HG02970 (cell line): ENCODE measurements around the gene PATJ.
A peak's percentile ranks its signal among the peaks of the same experiment; 100 is the strongest.
"Not testable (repeated sequence)": the region's sequence is repeated elsewhere in the genome, so short reads cannot be mapped to it uniquely, and the experiment has no call there.

ENCODE experiments used
- ATAC-seq: cut with Tn5 transposase; IDR thresholded peaks from one replicate; pipeline ENCODE4 v1.9.1; 2021; ENCODE audit warnings: mild to moderate bottlenecking, moderate library complexity, moderate number of reproducible peaks; ENCODE audit not compliant: unreplicated experiment, low FRiP score

PATJ gene, protein sequence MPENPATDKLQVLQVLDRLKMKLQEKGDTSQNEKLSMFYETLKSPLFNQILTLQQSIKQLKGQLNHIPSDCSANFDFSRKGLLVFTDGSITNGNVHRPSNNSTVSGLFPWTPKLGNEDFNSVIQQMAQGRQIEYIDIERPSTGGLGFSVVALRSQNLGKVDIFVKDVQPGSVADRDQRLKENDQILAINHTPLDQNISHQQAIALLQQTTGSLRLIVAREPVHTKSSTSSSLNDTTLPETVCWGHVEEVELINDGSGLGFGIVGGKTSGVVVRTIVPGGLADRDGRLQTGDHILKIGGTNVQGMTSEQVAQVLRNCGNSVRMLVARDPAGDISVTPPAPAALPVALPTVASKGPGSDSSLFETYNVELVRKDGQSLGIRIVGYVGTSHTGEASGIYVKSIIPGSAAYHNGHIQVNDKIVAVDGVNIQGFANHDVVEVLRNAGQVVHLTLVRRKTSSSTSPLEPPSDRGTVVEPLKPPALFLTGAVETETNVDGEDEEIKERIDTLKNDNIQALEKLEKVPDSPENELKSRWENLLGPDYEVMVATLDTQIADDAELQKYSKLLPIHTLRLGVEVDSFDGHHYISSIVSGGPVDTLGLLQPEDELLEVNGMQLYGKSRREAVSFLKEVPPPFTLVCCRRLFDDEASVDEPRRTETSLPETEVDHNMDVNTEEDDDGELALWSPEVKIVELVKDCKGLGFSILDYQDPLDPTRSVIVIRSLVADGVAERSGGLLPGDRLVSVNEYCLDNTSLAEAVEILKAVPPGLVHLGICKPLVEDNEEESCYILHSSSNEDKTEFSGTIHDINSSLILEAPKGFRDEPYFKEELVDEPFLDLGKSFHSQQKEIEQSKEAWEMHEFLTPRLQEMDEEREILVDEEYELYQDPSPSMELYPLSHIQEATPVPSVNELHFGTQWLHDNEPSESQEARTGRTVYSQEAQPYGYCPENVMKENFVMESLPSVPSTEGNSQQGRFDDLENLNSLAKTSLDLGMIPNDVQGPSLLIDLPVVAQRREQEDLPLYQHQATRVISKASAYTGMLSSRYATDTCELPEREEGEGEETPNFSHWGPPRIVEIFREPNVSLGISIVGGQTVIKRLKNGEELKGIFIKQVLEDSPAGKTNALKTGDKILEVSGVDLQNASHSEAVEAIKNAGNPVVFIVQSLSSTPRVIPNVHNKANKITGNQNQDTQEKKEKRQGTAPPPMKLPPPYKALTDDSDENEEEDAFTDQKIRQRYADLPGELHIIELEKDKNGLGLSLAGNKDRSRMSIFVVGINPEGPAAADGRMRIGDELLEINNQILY (N-terminal part only)

DNA sequence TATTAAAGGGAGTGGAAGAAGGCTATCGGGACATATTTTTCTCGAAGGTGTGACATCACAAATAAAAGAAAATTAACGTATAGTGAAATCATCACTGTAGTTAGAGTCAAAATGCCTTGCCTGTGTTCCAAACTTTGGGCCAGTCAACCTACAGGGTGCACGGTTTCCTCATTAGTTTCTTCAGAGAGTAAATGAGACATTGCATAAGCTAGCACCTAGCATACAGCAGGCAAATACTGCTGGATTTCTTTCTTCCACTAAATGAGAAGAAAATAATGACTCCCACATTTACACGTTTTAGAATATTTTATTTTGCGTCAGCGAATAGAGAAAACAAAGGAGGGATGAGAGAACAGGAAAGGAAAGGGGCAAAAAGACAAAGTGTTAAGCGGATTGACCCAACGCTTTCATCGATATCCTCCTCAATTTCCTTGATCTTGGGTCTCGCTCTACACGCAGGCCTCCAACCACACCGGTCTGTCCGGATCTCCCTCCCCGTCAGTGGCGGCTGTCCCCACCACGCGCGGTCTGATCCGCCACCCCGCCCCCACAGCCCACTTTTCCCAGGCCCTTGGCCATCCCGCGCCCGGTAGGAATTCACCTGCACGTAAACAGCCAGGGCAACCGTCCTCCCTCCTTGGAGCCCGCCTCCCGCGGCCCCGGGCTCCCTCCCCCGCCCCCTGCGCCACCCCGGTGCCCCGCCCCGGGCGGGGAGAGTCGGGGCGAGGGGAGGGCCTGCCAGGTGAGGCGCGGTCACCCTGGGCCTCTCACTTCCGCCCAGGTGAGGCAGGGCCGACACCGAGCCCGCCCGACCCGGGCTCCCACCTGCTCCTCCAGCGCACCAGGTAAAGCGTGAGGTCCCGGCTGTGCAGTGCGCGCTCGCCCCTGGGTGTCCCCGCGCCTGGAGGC, at the start of gene PATJ:
Gene PATJ (plus strand): TSS at position 770 of the 909 bp plus-strand sequence. CDS start 20,413 bp downstream, outside the sequence.
- ATAC-seq: peak; percentile 73

DNA sequence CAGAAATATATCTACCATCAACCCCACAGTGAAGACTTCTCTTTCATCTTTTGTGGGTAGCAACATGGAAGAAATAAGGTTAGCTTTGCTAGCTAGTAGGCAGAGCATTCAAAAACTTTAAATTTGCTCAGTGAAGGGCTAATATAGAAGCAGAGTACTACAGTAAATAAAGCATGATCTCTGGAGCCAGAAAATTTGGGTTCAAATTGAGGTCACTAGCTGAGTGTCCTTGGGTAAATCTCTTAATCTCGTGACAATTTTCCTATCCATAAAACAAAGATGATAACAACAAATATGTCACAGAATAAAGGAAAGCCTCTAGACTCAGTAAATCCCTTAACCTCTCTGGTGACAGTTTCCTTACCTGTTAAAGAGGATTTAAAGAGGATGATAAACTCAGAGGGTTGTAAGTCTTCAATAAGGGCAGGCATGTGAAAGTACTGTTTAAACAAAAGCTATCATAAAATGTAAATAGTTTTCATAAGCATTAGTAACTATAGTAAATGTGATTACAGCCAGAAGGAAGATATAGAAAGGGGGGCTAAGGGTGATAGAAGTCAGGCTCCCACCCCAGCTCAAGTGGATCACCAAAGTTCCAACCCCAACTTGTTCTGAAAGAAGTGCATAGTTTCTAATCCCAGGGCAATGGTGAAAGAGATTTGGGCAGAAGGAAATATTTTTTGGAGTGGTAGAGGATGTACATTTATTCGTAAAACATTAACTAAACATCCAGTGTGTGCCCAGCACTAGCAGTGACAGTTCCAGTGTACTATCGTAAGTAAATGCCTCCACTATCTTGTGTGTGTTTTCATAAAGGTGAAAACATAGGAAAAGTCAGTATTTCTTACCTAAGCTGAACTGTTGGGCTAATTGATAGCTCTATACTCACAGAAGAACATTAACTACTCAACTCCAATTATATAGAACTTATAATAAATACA, 42.1 kb upstream of the PATJ start:
- ATAC-seq: no peak

DNA sequence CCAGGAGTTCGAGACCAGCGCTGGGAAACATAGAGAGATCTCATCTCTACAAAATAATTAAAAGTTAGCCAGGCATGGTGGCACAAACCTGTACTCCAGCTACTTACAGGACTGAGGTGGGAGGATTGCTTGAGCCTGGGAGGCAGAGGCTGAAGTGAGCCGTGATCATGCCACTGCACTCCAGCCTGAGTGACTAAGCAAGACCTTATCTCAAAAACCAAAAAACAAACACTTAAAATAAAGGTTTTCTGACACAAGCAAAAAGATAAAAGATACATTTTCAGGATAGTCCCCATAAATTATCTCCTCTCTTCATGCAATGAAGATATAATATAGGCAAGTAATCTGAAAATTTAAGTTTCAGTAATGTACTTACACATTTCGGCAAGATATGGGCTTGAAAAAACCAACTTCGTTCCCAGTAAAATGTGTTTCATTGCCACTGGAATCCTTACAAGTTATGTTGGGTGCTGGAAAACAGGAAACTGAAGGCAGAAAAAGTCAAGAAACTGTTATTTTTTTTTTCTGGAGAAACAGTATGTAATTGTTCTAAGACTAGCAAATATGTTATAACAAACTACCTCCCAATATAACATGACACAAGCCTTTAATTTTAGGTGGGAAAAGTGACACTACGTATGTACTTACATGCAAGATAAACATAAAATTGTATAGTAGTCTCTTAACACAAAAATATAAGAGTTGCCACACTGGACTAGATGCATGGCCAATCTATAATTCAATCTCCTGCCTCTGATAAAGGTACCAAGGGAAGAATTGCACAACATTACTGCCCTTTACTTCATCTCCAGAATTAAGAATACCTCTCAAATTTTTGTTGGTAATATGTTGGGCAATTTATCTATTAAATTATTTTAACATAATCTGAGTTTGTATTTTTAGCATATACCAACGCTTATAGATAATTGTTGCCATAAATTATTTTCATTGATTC, 33.0 kb upstream of the PATJ start:
- no peak for ATAC-seq

DNA sequence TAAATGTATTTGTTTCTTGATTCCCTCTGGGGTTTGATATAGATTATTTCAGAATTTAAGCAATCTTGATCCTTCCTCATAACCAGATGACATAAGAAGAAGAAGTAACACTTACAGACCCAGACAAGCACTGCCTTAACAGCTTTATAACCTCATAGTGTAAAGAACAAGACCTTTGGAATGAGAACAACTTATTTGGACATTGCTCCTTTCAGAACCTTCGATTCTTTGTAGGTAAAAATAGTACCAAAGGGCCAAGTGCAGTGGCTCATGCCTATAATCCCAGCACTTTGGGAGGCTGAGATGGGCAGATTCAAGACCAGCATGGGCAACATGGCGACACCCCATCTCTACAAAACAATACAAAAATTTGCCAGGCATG, 32.4 kb upstream of the PATJ start:
- ATAC-seq: no peak

DNA sequence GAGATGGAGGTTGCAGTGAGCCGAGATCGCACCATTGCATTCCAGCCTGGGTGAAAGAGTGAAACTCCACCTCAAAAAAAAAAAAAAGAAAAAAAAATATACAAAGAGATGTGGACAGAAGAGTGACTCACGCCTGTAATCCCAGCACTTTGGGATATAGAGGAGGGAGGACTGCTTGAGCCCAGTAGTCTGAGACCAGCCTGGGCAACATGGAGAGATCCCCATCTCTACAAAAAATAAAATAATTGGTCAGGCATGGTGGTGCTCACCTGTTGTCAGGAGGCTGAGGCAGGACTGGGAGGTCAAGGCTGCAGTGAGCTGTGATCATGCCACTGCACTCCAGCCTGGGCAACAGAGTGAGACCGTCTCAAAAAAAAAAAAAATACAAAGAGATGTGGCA, 31.0 kb upstream of the PATJ start:
- not testable (repeated sequence) for ATAC-seq

DNA sequence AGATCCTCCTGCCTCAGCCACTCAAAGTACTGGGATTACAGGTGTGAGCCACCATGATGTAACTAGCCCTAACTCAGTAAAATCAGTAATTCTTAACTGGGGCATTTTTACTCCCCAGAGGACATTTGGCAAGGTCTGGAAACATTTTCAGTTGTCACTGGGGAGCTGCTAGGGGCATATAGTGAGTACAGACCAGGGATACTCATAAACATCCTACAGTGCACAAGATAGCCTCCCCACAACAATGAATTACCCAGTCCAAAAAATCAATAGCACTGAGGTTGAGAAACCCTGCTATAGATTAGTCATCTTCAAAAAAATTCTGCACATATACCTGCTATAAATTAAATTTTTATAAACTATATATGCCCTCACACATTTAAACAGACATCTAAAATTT, 30.3 kb upstream of the PATJ start:
- ATAC-seq: no peak

DNA sequence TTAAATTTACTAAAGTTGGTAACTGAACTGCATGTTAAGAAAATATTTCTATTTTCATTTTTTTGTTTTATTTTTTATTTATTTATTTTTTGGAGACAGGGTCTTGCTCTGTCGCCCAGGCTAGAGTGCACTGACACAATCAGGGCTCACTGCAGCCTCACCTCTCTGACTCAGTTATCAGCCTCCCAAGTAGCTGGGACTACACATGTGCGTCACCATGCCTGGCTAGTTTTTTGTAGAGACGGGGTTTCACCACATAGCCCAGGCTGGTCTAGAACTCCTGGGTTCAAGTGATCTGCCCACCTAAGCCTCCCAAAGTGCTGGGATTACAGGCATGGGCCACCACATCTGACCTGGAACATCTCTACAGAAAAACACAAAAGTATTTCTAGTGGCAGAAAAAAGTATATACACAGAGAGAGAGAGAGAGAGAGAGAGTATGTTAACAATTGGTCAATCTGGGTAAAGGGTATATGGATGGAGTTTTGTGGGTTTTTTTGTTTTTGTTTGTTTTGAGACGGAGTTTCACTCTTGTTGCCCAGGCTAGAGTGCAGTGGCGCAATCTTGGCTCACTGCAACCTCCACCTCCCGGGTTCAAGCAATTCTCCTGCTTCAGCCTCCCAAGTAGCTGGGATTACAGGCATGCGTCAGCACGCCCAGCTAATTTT, 23.1 kb upstream of the PATJ start:
- not testable (repeated sequence) for ATAC-seq

DNA sequence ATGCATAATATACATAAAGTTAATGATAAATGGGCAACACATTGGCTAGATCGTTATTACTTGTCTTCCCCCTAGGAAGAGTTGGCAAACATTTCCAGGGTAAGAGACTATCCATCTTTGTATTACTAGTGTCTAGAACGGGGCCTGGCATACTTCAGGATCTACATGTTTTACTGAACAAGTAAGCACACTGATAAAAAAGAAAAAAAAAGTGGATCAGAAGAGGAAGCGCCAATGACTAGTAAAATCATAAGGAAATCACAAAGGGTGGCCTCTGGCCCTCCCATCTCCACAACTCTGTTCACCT, 17.8 kb upstream of the PATJ start:
- ATAC-seq: no peak

DNA sequence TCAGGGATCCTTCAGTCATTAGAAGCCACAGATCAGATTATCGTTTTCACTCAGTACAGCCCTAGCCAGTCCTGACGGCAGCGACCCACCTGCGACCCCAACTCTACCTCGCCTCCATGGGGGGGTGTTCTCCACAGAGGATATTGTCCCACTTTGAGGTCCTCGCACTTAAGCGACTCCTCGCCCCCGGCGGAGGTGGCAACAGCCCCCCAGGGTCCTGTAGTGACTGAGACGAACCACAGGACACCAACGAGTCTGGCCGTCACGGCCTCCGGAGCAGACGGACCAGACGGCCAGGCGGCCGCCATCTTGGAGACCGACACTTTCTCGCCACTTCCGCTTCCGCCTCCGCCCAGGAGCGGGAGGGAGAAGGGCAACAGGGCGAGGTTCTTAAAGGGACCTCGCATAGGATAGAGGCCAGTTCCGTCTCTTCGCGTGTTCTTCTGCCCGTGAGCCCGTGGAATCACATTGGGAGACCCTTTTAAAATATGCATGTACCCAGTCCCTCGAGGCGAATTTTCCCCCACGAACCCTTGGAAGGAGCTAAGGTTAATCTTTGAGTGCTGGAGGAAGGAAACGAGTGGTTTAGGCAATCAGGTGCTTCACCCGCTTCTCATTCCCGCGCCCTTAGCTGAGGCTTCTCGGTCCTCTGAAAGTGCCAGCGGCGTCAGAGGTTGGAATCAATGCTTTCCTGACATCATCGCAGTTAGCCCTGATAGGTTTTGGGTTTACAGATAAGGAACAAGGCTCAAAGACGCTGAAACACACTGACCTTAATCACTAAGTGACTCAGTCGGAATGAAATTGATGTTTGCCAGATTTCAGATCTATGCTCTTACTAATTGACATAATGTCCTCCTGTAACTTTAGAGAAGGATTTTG, 17.2 kb upstream of the PATJ start, which contains the start of gene TM2D1:
Gene TM2D1 (minus strand): TSS at position 329 of the 882 bp plus-strand sequence. CDS start 21 bp downstream, at position 308.
- peak; percentile 99 for ATAC-seq

DNA sequence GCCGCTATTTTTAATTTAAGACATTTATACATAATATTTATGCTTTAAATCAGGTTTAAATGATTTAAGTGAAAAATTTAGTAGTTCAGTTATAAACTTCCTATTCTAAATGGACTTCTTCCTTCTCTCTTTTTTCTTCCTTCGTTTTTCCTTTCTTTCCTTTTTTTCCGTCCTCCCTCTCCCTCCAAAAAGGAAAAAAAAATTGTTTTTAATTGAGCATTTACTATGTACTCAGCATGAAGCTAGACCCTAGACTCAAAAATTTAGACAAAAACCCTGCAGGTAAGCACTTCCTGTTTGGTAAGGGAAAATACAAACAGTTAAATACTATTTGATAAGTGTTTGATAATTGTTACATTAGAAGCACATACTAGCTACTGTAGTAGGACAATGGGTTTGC, 14.7 kb upstream of the PATJ start:
- no peak for ATAC-seq

DNA sequence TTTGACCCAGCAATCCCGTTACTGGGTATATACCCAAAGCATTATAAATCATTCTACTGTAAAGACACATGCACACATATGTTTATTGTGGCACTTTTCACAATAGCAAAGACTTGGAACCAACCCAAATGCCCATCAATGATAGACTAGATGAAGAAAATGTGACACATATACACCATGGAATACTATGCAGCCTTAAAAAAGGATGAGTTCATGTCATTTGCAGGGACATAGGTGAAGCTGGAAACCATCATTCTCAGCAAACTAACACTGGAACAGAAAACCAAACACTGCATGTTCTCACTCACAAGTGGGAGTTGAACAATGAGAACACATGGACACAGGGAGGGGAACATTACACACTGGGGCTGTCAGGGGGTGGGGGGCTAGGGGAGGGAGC, 11.6 kb upstream of the PATJ start:
- ATAC-seq: not testable (repeated sequence)

DNA sequence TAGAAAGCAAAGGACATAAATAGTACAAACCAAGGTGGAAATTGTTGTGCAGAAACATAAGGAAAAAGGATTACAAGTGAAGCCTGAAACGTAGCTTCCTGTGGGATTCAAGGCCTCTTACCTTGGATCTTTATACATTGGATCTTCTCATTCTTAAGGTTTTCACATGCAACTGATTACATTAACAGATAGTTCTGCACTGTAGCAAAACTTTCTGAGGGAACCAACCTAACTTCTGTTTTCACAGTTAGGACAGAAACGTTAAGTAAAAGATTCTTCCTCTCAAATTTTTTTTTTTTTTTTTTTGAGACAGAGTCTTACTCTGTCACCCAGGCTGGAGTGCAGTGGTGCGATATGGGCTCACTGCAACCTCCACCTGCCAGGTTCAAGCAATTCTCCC, 9.6 kb upstream of the PATJ start:
- ATAC-seq: no peak

DNA sequence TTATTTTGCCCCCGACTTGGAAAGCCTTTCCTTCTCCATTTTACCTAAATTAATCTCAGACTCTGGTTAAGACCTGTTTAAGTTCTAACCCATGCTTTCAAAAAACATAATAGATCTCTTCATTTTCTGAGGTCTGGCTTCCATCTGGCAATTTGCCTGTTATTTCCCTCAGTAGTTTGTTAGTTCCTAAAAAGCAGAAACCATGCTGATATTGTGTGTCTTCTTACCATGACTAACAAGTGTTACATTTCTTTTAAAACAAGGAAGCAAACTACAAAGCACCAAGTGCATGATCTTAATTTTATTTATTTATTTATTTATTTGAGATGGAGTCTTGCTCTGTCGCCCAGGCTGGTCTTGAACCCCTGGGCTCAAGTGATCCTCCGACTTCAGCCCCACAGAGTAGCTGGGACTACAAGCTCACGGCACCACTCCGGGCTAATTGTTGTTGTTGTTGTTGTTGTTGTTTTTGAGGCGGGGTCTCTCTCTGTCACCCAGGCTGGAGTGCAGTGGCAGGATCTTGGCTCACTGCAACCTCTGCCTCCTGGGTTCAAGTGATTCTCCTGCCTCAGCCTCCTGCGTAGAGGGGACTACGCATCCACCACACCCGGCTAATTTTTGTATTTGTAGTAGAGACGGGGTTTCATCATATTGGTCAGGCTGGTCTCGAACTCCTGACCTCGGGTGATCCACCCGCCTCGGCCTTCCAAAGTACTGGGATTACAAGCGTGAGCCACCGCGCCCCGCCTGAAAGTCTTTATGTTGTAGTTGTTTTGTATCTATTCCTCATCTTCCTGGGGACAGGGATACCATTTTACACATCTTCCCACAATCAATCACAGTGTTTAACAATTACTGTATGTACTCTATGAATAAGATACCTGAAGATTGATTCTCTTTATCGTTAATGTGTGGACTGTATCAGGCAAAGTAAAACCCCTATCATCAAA, 1.3 kb upstream of the PATJ start:
- ATAC-seq: no peak

DNA sequence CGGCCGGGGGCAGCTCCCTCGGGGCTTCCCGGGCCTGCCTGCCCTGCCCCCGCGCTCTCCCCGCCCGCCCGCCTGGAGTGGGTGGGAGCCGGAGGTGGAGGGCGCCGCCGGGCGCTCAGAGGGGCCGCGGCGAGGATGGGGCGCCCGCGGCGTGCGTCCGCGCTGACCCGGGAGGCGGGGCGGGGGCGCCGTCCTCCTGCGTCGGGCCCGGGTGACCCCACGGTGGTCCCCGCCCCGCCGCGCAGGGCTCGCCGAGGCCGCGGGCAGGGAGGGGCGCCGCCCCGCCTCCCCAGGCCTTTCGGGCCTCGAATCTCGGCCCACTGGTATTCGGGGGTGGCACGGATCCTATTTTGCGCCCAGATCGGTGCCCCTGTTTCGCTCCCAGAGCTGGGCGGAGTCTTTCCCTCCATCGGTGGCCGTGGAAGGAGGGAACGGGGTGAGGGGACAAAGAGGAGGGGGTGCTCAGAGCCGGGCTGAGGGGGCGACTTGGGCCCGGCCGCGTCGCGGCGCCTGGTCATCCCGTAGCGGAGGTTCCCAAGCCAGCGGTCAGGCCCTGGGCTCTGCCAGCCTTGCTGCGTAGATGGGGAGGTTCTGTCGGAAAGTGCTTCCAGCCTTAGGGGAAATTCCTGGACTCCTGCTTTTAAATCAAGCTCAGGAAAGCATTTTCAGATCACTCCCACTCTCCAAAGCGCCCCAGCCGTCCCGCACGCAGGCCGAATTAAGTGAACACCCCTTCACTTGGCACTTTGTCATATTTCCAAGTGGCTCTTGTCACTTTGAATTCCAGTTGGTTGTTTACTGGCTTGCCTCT, 545 bp downstream of the PATJ start:
- ATAC-seq: peak; percentile 40
